Esophagus squamous epithelium (tissue), 4 donors: ENCODE measurements around the gene ARPC1B.

ENCODE experiments used
- POLR2A ChIP-seq, 4 donors: fragments of 450-650 bp; IDR thresholded peaks; one replicate each; pipeline ENCODE4 v1.6.1; 2017; ENCODE audit warnings: antibody characterized with exemption in 4 of 4, mild to moderate bottlenecking in 4 of 4, moderate library complexity in 3 of 4
- TF ChIP-seq, protein P1 (sequence below), 6 experiments: fragments of 450-650 bp in 4 of 6; fragments of 200-600 bp in 2 of 6; sonication (generic) in 2 of 6; IDR thresholded peaks; one replicate each; pipeline ENCODE4 v1.5.1; 2016 to 2019; ENCODE audit warnings: antibody characterized with exemption in 6 of 6, mild to moderate bottlenecking in 4 of 6, moderate library complexity in 4 of 6

DNA sequence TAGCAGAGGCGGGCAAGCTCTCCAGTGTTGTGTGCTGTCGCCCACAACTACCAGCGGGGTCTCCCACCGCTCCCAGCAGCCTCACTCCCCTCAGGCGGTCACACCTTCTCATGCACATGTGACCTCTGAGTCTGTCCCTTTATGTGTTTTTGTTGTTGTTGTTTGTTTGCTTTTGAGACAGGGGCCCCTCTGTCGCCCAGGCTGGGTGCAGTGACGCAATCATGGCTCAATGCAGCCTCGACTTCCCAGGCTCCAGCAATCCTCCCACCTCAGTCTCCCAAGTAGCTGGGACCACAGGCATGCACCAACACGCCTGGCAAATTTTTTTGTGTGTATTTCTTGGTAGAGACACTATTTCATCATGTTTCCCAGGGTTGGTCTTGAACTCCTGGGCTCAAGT lies 65.7 kb downstream of the ARPC1B start:
- TF ChIP-seq, protein P1, sequence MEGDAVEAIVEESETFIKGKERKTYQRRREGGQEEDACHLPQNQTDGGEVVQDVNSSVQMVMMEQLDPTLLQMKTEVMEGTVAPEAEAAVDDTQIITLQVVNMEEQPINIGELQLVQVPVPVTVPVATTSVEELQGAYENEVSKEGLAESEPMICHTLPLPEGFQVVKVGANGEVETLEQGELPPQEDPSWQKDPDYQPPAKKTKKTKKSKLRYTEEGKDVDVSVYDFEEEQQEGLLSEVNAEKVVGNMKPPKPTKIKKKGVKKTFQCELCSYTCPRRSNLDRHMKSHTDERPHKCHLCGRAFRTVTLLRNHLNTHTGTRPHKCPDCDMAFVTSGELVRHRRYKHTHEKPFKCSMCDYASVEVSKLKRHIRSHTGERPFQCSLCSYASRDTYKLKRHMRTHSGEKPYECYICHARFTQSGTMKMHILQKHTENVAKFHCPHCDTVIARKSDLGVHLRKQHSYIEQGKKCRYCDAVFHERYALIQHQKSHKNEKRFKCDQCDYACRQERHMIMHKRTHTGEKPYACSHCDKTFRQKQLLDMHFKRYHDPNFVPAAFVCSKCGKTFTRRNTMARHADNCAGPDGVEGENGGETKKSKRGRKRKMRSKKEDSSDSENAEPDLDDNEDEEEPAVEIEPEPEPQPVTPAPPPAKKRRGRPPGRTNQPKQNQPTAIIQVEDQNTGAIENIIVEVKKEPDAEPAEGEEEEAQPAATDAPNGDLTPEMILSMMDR (IDR thresholded peaks at IDR 0.05) = no peak
- no peak for TF ChIP-seq POLR2A (IDR thresholded peaks at IDR 0.05)
